ENCODE measurements around the gene AGR3. TPM values are rescaled to one million over a fixed set of nuclear protein-coding genes. Genes with fewer than 3 reads are reported as not detected.

AGR3 gene
- total RNA-seq, 1 donor from 2014 or later, result not detected

GRCh38 chr7:16923019-16923418 is 41.2 kb upstream of the AGR3 start:
- TF ChIP-seq, protein P1, sequence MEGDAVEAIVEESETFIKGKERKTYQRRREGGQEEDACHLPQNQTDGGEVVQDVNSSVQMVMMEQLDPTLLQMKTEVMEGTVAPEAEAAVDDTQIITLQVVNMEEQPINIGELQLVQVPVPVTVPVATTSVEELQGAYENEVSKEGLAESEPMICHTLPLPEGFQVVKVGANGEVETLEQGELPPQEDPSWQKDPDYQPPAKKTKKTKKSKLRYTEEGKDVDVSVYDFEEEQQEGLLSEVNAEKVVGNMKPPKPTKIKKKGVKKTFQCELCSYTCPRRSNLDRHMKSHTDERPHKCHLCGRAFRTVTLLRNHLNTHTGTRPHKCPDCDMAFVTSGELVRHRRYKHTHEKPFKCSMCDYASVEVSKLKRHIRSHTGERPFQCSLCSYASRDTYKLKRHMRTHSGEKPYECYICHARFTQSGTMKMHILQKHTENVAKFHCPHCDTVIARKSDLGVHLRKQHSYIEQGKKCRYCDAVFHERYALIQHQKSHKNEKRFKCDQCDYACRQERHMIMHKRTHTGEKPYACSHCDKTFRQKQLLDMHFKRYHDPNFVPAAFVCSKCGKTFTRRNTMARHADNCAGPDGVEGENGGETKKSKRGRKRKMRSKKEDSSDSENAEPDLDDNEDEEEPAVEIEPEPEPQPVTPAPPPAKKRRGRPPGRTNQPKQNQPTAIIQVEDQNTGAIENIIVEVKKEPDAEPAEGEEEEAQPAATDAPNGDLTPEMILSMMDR (IDR thresholded peaks at IDR 0.05; ENCODE audit: insufficient read depth, low read length, severe bottlenecking), result no peak
- DNase-seq (ENCODE audit: low read depth), result no peak
- Histone ChIP-seq H3K36me3 (ENCODE audit: control insufficient read depth, insufficient read depth, low read length) (no peaks in the 10 kb centered on the region), H3K27me3 (ENCODE audit: control insufficient read depth, insufficient read depth, low read length) (no peaks in the 10 kb centered on the region), H3K4me3 (ENCODE audit: low read depth, low read length) (no peak overlapping the region)
- peak; percentile 88 for FAIRE-seq

GRCh38 chr7:16921644-16922257 is 40.0 kb upstream of the AGR3 start:
- DNase-seq (ENCODE audit: low read depth) (peak; percentile 77), FAIRE-seq (no peak)
- Histone ChIP-seq H3K4me3 (ENCODE audit: low read depth, low read length) (no peak overlapping the region), H3K36me3 (ENCODE audit: control insufficient read depth, insufficient read depth, low read length) (no peaks in the 10 kb centered on the region), H3K27me3 (ENCODE audit: control insufficient read depth, insufficient read depth, low read length) (no peaks in the 10 kb centered on the region)
- TF ChIP-seq, protein P1 (IDR thresholded peaks at IDR 0.05; ENCODE audit: insufficient read depth, low read length, severe bottlenecking), result no peak

DNA sequence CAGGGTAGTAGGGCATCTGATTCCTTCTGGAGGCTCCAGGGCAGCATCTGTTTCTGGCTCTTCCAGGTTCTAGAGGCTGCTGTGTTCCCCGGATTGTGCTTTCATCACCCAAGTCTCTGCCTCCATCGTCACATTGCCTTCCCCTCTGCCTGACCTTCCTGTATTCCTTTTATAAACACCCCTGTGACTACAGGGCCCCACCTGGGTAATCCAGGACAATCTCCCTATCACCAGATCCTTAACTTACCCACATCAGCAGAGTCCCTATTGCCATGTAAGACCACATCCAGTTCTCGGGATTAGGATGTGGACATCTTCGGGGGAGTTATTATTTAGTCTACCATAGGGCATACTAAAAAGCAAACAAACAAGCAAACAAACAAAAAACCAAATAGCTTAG is 39.4 kb upstream of the AGR3 start:
- TF ChIP-seq, protein P1 (IDR thresholded peaks at IDR 0.05; ENCODE audit: insufficient read depth, low read length, severe bottlenecking), result no peak
- no peak for DNase-seq (ENCODE audit: low read depth)
- Histone ChIP-seq H3K4me3 (ENCODE audit: low read depth, low read length) (no peak overlapping the region), H3K36me3 (ENCODE audit: control insufficient read depth, insufficient read depth, low read length) (no peaks in the 10 kb centered on the region), H3K27me3 (ENCODE audit: control insufficient read depth, insufficient read depth, low read length) (no peaks in the 10 kb centered on the region)
- FAIRE-seq, result no peak

DNA sequence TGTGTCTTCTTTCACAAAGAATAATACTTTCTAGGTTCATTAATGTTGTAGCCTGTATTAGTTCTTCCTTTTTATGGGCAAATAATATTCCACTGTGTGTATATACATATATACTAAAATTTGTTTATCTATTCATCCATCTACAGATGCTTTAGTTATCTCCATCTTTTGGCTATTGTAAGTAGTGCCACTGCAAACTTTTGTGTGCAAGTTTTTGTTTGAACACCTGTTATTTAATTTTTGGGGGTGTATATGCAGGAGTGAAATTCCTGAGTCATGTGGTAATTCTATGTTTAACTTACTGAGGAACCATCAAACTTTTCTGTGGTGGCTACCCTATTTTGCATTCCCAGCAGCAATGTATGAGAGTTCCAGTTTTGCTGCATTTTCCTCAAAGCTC is 37.7 kb upstream of the AGR3 start:
- Histone ChIP-seq H3K4me3 (ENCODE audit: low read depth, low read length) (no peak overlapping the region), H3K27me3 (ENCODE audit: control insufficient read depth, insufficient read depth, low read length) (no peaks in the 10 kb centered on the region), H3K36me3 (ENCODE audit: control insufficient read depth, insufficient read depth, low read length) (no peaks in the 10 kb centered on the region)
- TF ChIP-seq, protein P1 (IDR thresholded peaks at IDR 0.05; ENCODE audit: insufficient read depth, low read length, severe bottlenecking), result no peak
- no peak for FAIRE-seq
- no peak for DNase-seq (ENCODE audit: low read depth)

GRCh38 chr7:16918288-16918895 is 36.6 kb upstream of the AGR3 start:
- H3K27me3 ChIP-seq (ENCODE audit: control insufficient read depth, insufficient read depth, low read length), result no peaks in the 10 kb centered on the region
- no peak for FAIRE-seq
- H3K36me3 ChIP-seq (ENCODE audit: control insufficient read depth, insufficient read depth, low read length), result no peaks in the 10 kb centered on the region
- peak; percentile 69 for DNase-seq (ENCODE audit: low read depth)
- TF ChIP-seq, protein P1 (IDR thresholded peaks at IDR 0.05; ENCODE audit: insufficient read depth, low read length, severe bottlenecking), result peak; percentile 42
- H3K4me3 ChIP-seq (ENCODE audit: low read depth, low read length), result no peak overlapping the region

GRCh38 chr7:16916738-16917137 is 35.0 kb upstream of the AGR3 start:
- TF ChIP-seq, protein P1 (IDR thresholded peaks at IDR 0.05; ENCODE audit: insufficient read depth, low read length, severe bottlenecking), result no peak
- DNase-seq (ENCODE audit: low read depth), result no peak
- no peak for FAIRE-seq
- H3K27me3 ChIP-seq (ENCODE audit: control insufficient read depth, insufficient read depth, low read length), result no peaks in the 10 kb centered on the region
- no peak overlapping the region for H3K4me3 ChIP-seq (ENCODE audit: low read depth, low read length)
- H3K36me3 ChIP-seq (ENCODE audit: control insufficient read depth, insufficient read depth, low read length), result no peaks in the 10 kb centered on the region

All from bronchial epithelial cell (primary cell).